Activated CD8-positive, alpha-beta T cell treated with anti-CD3 and anti-CD28 coated beads, Interleukin-2, amount 10 ng/mL, durations not matched to agents 7 days and 5 days (primary cell): Measurements from ENCODE around the gene GALNT9. TPM values are rescaled to one million over a fixed set of nuclear protein-coding genes. Genes with fewer than 3 reads are reported as not detected.

ENCODE experiments used
- ATAC-seq: fragments of 150-1000 bp; cut with Tn5 transposase; one replicate; pipeline ENCODE4 v1.10.0; 2021; ENCODE audit warnings: moderate library complexity
- CTCF ChIA-PET: fragments of 350-600 bp; sonication (Branson Sonifier 250); formaldehyde crosslinking; loops from one replicate; lab custom pipeline; 2021; ENCODE audit warnings: antibody characterized with exemption; lab: Charles Lee
- POLR2A ChIA-PET: fragments of 350-600 bp; sonication (Branson Sonifier 250); formaldehyde crosslinking; loops from one replicate; lab custom pipeline; 2021; ENCODE audit warnings: antibody characterized with exemption; lab: Charles Lee
- DNase-seq: peaks from one replicate; pipeline ENCODE4 v3.0.0-alpha.2; 2020
- H3K27ac Mint-ChIP-seq: one replicate; pipeline ENCODE4 v1.8.0; 2021; ENCODE audit warnings: mild to moderate bottlenecking, mixed read lengths
- H3K27me3 Mint-ChIP-seq: one replicate; pipeline ENCODE4 v1.8.0; 2021; ENCODE audit warnings: low read depth, mixed read lengths
- H3K36me3 Mint-ChIP-seq: one replicate; pipeline ENCODE4 v1.8.0; 2021; ENCODE audit warnings: low read depth, mixed read lengths
- H3K4me1 Mint-ChIP-seq: one replicate; pipeline ENCODE4 v1.8.0; 2021; ENCODE audit warnings: low read depth, mixed read lengths
- H3K4me3 Mint-ChIP-seq: one replicate; pipeline ENCODE4 v1.8.0; 2021; ENCODE audit warnings: mild to moderate bottlenecking, mixed read lengths
- H3K9me3 Mint-ChIP-seq: one replicate; pipeline ENCODE4 v1.8.0; 2022; ENCODE audit warnings: mixed read lengths; ENCODE audit not compliant: insufficient read depth
- total RNA-seq, 2 experiments: library from RNA; stranded (reverse); gene quantifications; one replicate each; pipeline ENCODE4 v1.2.3, GENCODE V29; 2021

GALNT9 gene
- total RNA-seq, 2 experiments from 2014 or later = not detected

GRCh38 chr12:132171968-132172521, 157.3 kb downstream of the GALNT9 start:
- CTCF ChIA-PET = no interaction called here
- H3K36me3 Mint-ChIP-seq = no peaks in the 10 kb centered on the region
- no peak overlapping the region for H3K4me3 Mint-ChIP-seq
- no peak overlapping the region for H3K27ac Mint-ChIP-seq
- DNase-seq (no peak), ATAC-seq (no peak)
- H3K9me3 Mint-ChIP-seq = no peaks in the 10 kb centered on the region
- H3K27me3 Mint-ChIP-seq = peaks cover 2% of the 10 kb centered on the region
- POLR2A ChIA-PET = no interaction called here
- peaks cover 33% of the 10 kb centered on the region for H3K4me1 Mint-ChIP-seq

- no peak overlapping the region for H3K4me3 Mint-ChIP-seq
- no peak for DNase-seq
- H3K4me1 Mint-ChIP-seq = peaks cover 29% of the 10 kb centered on the region
- ATAC-seq = no peak
- ChIA-PET POLR2A (interaction anchor here (1.0 kb wide), 1 partner anchor 18 kb away, joined by 3 read pairs; no protein-coding TSS in a partner anchor), CTCF (no interaction called here)
- no peaks in the 10 kb centered on the region for H3K36me3 Mint-ChIP-seq
- H3K27me3 Mint-ChIP-seq = peaks cover 2% of the 10 kb centered on the region
- no peaks in the 10 kb centered on the region for H3K9me3 Mint-ChIP-seq
- no peak overlapping the region for H3K27ac Mint-ChIP-seq
These were observed 158.0 kb downstream of the GALNT9 start for GRCh38 chr12:132171293-132171967.

DNA sequence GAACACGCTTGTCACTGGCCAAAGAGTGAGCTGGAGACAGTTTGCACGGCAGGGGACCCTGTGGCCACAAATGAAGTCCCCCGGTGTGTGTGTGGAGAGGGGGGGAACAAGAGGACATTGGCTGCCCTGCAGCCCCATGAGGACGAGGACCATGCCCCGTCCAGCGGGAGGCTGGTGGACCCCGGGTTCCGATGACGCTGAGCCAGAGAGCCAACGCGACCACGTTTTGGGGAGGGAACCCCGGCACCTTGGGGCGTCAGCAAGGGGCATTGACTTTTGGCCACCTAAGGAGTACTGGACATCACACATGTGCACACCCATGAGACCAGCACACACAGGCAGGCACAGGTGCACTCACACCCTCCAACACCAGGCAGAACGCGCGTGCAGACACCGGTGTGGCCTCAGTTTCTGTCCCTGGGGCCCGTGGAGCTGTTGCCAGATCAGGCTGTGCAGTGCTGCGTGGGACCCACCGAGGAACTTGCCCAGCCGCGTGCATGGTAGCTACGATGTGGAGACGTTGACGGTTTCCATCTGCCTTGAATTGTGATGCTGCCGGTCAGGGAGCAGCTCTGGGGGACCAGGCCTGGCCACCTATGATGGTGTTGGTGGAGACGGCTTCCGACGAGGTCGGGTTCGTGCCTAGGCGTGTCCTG, 158.6 kb downstream of the GALNT9 start:
- no peak overlapping the region for H3K27ac Mint-ChIP-seq
- POLR2A ChIA-PET = interaction anchor here (1.0 kb wide), 1 partner anchor 18 kb away, joined by 3 read pairs; no protein-coding TSS in a partner anchor

GRCh38 chr12:132170094-132170636, 159.2 kb downstream of the GALNT9 start:
- CTCF ChIA-PET = no interaction called here

More for the DNA sequence above, 158.6 kb downstream of the GALNT9 start:
- H3K4me1 Mint-ChIP-seq = peaks cover 26% of the 10 kb centered on the region
- DNase-seq (no peak), ATAC-seq (no peak)
- no peaks in the 10 kb centered on the region for H3K9me3 Mint-ChIP-seq
- CTCF ChIA-PET = no interaction called here
- no peaks in the 10 kb centered on the region for H3K36me3 Mint-ChIP-seq
- H3K27me3 Mint-ChIP-seq = peaks cover 2% of the 10 kb centered on the region
- H3K4me3 Mint-ChIP-seq = no peak overlapping the region

DNA sequence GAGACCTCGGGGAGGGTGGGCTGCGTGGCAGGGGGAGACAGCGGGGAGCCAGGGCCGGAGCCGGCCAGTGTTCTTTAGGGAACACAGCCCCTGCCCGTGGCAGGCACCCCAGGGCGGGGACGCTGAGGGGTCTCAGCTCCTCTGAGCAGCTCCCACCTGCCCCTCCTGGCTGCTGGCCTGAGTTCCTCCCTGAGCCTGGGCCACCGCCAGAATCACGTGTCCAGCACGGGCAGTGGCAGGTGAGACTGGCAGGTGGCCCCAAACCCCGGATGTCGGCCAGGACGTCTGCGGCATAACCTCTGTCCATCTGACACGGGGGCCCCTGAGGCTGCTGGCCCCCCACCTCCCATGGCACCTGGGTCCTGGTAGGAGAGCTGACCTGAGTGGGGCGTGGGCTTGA, 160.0 kb downstream of the GALNT9 start:
- H3K36me3 Mint-ChIP-seq = no peaks in the 10 kb centered on the region
- no peak overlapping the region for H3K4me3 Mint-ChIP-seq
- ChIA-PET POLR2A (no interaction called here), CTCF (no interaction called here)
- peaks cover 21% of the 10 kb centered on the region for H3K4me1 Mint-ChIP-seq
- ATAC-seq (no peak), DNase-seq (no peak)
- no peaks in the 10 kb centered on the region for H3K9me3 Mint-ChIP-seq
- H3K27me3 Mint-ChIP-seq = peaks cover 4% of the 10 kb centered on the region
- no peak overlapping the region for H3K27ac Mint-ChIP-seq

More at GRCh38 chr12:132170094-132170636, 159.2 kb downstream of the GALNT9 start:
- peaks cover 2% of the 10 kb centered on the region for H3K27me3 Mint-ChIP-seq
- POLR2A ChIA-PET = no interaction called here
- H3K9me3 Mint-ChIP-seq = no peaks in the 10 kb centered on the region
- ATAC-seq (no peak), DNase-seq (no peak)
- no peak overlapping the region for H3K4me3 Mint-ChIP-seq
- no peaks in the 10 kb centered on the region for H3K36me3 Mint-ChIP-seq
- H3K4me1 Mint-ChIP-seq = peaks cover 26% of the 10 kb centered on the region
- H3K27ac Mint-ChIP-seq = no peak overlapping the region

- peaks cover 5% of the 10 kb centered on the region for H3K27me3 Mint-ChIP-seq
- DNase-seq = no peak
- ChIA-PET CTCF (no interaction called here), POLR2A (no interaction called here)
- no peaks in the 10 kb centered on the region for H3K36me3 Mint-ChIP-seq
- ATAC-seq = no peak
- H3K9me3 Mint-ChIP-seq = no peaks in the 10 kb centered on the region
- H3K4me1 Mint-ChIP-seq = peaks cover 22% of the 10 kb centered on the region
- H3K4me3 Mint-ChIP-seq = no peak overlapping the region
- no peak overlapping the region for H3K27ac Mint-ChIP-seq
These were observed 160.9 kb downstream of the GALNT9 start for GRCh38 chr12:132168311-132169031.

GRCh38 chr12:132167611-132168310, 161.6 kb downstream of the GALNT9 start:
- Mint-ChIP-seq H3K27ac (no peak overlapping the region), H3K4me1 (peaks cover 21% of the 10 kb centered on the region), H3K36me3 (no peaks in the 10 kb centered on the region), H3K27me3 (peaks cover 3% of the 10 kb centered on the region), H3K4me3 (no peak overlapping the region), H3K9me3 (no peaks in the 10 kb centered on the region)
- ATAC-seq = no peak
- ChIA-PET POLR2A (no interaction called here), CTCF (no interaction called here)
- DNase-seq = no peak

- Mint-ChIP-seq H3K36me3 (no peaks in the 10 kb centered on the region), H3K9me3 (no peaks in the 10 kb centered on the region), H3K4me1 (peaks cover 23% of the 10 kb centered on the region), H3K27ac (no peak overlapping the region), H3K27me3 (peaks cover 3% of the 10 kb centered on the region), H3K4me3 (no peak overlapping the region)
- CTCF ChIA-PET = no interaction called here
- POLR2A ChIA-PET = no interaction called here
- DNase-seq = no peak
- ATAC-seq = no peak
These were observed 162.4 kb downstream of the GALNT9 start for GRCh38 chr12:132166801-132167591.

- Mint-ChIP-seq H3K27ac (no peak overlapping the region), H3K4me3 (no peak overlapping the region), H3K4me1 (peaks cover 26% of the 10 kb centered on the region), H3K27me3 (peaks cover 3% of the 10 kb centered on the region), H3K9me3 (no peaks in the 10 kb centered on the region), H3K36me3 (no peaks in the 10 kb centered on the region)
- DNase-seq (no peak), ATAC-seq (no peak)
- POLR2A ChIA-PET = no interaction called here
- CTCF ChIA-PET = no interaction called here
These were observed 163.3 kb downstream of the GALNT9 start for GRCh38 chr12:132166093-132166492.

DNA sequence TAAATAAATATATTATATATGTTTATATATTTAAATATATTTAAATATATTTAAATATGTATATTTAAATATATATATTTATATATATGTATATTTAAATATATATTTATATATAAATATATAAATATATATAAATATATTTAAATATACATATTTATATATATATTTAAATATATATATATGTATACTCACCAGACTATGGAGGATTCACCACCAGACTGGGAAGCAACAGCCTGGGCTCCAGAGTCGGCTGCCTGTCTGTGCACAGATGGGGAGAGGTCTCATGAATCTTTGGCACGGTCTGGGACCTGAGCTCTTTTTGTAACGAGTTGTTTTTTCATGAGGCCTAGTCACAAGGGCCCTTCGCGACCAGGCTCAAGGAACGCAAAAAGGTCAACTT, 163.8 kb downstream of the GALNT9 start:
- no peak for ATAC-seq
- H3K9me3 Mint-ChIP-seq = no peaks in the 10 kb centered on the region
- DNase-seq = no peak
- H3K27me3 Mint-ChIP-seq = peaks cover 3% of the 10 kb centered on the region
- ChIA-PET POLR2A (no interaction called here), CTCF (no interaction called here)
- peaks cover 26% of the 10 kb centered on the region for H3K4me1 Mint-ChIP-seq
- H3K36me3 Mint-ChIP-seq = no peaks in the 10 kb centered on the region
- H3K27ac Mint-ChIP-seq = no peak overlapping the region
- no peak overlapping the region for H3K4me3 Mint-ChIP-seq

GRCh38 chr12:132164426-132164825, 165.0 kb downstream of the GALNT9 start:
- peaks cover 3% of the 10 kb centered on the region for H3K27me3 Mint-ChIP-seq
- ChIA-PET POLR2A (no interaction called here), CTCF (interaction anchor here (2.6 kb wide), 1 partner anchor 11 kb away, joined by 15 read pairs; no protein-coding TSS in a partner anchor)
- ATAC-seq (no peak), DNase-seq (no peak)
- H3K9me3 Mint-ChIP-seq = no peaks in the 10 kb centered on the region
- H3K4me3 Mint-ChIP-seq = no peak overlapping the region
- peaks cover 26% of the 10 kb centered on the region for H3K4me1 Mint-ChIP-seq
- peaks cover 2% of the 10 kb centered on the region for H3K36me3 Mint-ChIP-seq
- no peak overlapping the region for H3K27ac Mint-ChIP-seq
